GM23338 (cell line): ENCODE data around the gene DIP2B. TPM values are rescaled to one million over a fixed set of nuclear protein-coding genes. Genes with fewer than 3 reads are reported as not detected.

ENCODE experiments used
- ATAC-seq: fragments of 200-7000 bp; cut with Tn5 transposase; 3 replicates; pipeline ENCODE4 v1.9.1; 2020
- DNase-seq: peaks from one replicate; pipeline ENCODE4 v3.0.0-alpha.2; 2015; ENCODE audit warnings: low spot score
- H2AFZ ChIP-seq: fragments of 200-600 bp; sonication (generic); 2 replicates; pipeline ENCODE4 v1.8.0; 2016; ENCODE audit warnings: antibody characterized with exemption, mild to moderate bottlenecking, moderate library complexity
- H3F3A ChIP-seq: fragments of 200-600 bp; sonication (generic); replicated peaks from 2 replicates; pipeline ENCODE4 v1.8.0; 2017; ENCODE audit warnings: antibody characterized with exemption, mixed run types, low read depth
- H3K27ac ChIP-seq: fragments of 200-600 bp; sonication (generic); 2 replicates; pipeline ENCODE4 v1.6.1; 2016; ENCODE audit warnings: low read depth
- H3K27me3 ChIP-seq: fragments of 200-600 bp; sonication (generic); 2 replicates; pipeline ENCODE4 v1.8.0; 2016; ENCODE audit warnings: mild to moderate bottlenecking, mixed run types, moderate library complexity; ENCODE audit not compliant: insufficient read depth
- H3K36me3 ChIP-seq: fragments of 200-600 bp; sonication (generic); 2 replicates; pipeline ENCODE4 v1.8.0; 2016; ENCODE audit warnings: mild to moderate bottlenecking; ENCODE audit not compliant: insufficient read depth
- H3K4me1 ChIP-seq: fragments of 200-600 bp; sonication (generic); 2 replicates; pipeline ENCODE4 v1.8.0; 2016; ENCODE audit warnings: mild to moderate bottlenecking, moderate library complexity; ENCODE audit not compliant: insufficient read depth
- H3K4me2 ChIP-seq: fragments of 200-600 bp; sonication (generic); 2 replicates; pipeline ENCODE4 v1.7.1; 2017; ENCODE audit warnings: mixed run types
- H3K4me3 ChIP-seq: fragments of 200-600 bp; sonication (generic); 2 replicates; pipeline ENCODE4 v1.6.1; 2016; ENCODE audit warnings: mixed run types
- H3K79me2 ChIP-seq: fragments of 200-600 bp; sonication (generic); replicated peaks from 2 replicates; pipeline ENCODE4 v1.8.0; 2017; ENCODE audit warnings: mild to moderate bottlenecking; ENCODE audit not compliant: insufficient read depth
- H3K9me2 ChIP-seq: fragments of 200-600 bp; sonication (generic); 2 replicates; pipeline ENCODE4 v1.8.0; 2017; ENCODE audit not compliant: insufficient read depth
- H4K20me1 ChIP-seq: fragments of 200-600 bp; sonication (generic); replicated peaks from 2 replicates; pipeline ENCODE4 v1.8.0; 2017; ENCODE audit warnings: mild to moderate bottlenecking; ENCODE audit not compliant: insufficient read depth
- H3K27ac Mint-ChIP-seq: 2 replicates; pipeline ENCODE4 v1.8.0; 2020; ENCODE audit warnings: inconsistent platforms, mild to moderate bottlenecking, moderate library complexity, mixed read lengths
- H3K27me3 Mint-ChIP-seq: 3 replicates; pipeline ENCODE4 v1.8.0; 2022; ENCODE audit warnings: low read depth, mild to moderate bottlenecking, moderate library complexity, mixed read lengths, inconsistent platforms; ENCODE audit not compliant: insufficient read depth, poor library complexity
- H3K36me3 Mint-ChIP-seq: 3 replicates; pipeline ENCODE4 v1.8.0; 2021; ENCODE audit warnings: low read depth, mild to moderate bottlenecking, inconsistent platforms, moderate library complexity, mixed read lengths
- H3K4me1 Mint-ChIP-seq: 3 replicates; pipeline ENCODE4 v1.8.0; 2020; ENCODE audit warnings: mild to moderate bottlenecking, inconsistent platforms, mixed read lengths
- H3K4me3 Mint-ChIP-seq: 3 replicates; pipeline ENCODE4 v1.8.0; 2021; ENCODE audit warnings: moderate library complexity, mild to moderate bottlenecking, inconsistent platforms, mixed read lengths
- H3K9me3 Mint-ChIP-seq: 3 replicates; pipeline ENCODE4 v1.8.0; 2020; ENCODE audit warnings: moderate library complexity, mild to moderate bottlenecking, inconsistent platforms, mixed read lengths
- CREB1 ChIP-seq: fragments of 250-450 bp; sonication (Bioruptor Pico); IDR thresholded peaks from 2 replicates; pipeline ENCODE4 v1.5.0; 2020; ENCODE audit warnings: low read depth, mild to moderate bottlenecking, moderate library complexity
- CTCF ChIP-seq, 2 experiments: fragments of 200-600 bp in 1 of 2; sonication (generic) in 1 of 2; conservative IDR thresholded peaks; 2 replicates each; pipeline versions ENCODE4 v1.5.1 to v1.6.1; 2016 to 2017; ENCODE audit warnings: antibody characterized with exemption in 2 of 2, low read depth in 2 of 2, mild to moderate bottlenecking in 2 of 2, moderate library complexity in 1 of 2
- ETS1 ChIP-seq: IDR thresholded peaks from 2 replicates; pipeline ENCODE4 v1.6.1; 2016; ENCODE audit warnings: antibody characterized with exemption
- EZH2 ChIP-seq: fragments of 200-600 bp; sonication (generic); IDR thresholded peaks from one replicate; pipeline ENCODE4 v1.8.0; 2017; ENCODE audit warnings: antibody characterized with exemption, mild to moderate bottlenecking, low read depth; ENCODE audit not compliant: unreplicated experiment
- EZH2phosphoT487 ChIP-seq: fragments of 200-600 bp; sonication (generic); IDR thresholded peaks from one replicate; pipeline ENCODE4 v1.8.1; 2018; ENCODE audit warnings: antibody characterized with exemption; ENCODE audit not compliant: unreplicated experiment
- JUNB ChIP-seq: IDR thresholded peaks from one replicate; pipeline ENCODE4 v1.6.1; 2016; ENCODE audit warnings: antibody characterized with exemption; ENCODE audit not compliant: unreplicated experiment
- NANOG ChIP-seq: IDR thresholded peaks from 2 replicates; pipeline ENCODE4 v1.6.1; 2016; ENCODE audit warnings: antibody characterized with exemption, borderline replicate concordance
- POLR2AphosphoS5 ChIP-seq: IDR thresholded peaks from 2 replicates; pipeline ENCODE4 v1.6.1; 2016; ENCODE audit warnings: antibody characterized with exemption, low read depth
- REST ChIP-seq: IDR thresholded peaks from one replicate; pipeline ENCODE4 v1.6.1; 2018; ENCODE audit warnings: antibody characterized with exemption; ENCODE audit not compliant: unreplicated experiment
- STAT1 ChIP-seq: IDR thresholded peaks from one replicate; pipeline ENCODE4 v1.6.1; 2016; ENCODE audit warnings: antibody characterized with exemption; ENCODE audit not compliant: unreplicated experiment
- ZNF114 ChIP-seq: fragments of 250-450 bp; sonication (Bioruptor Pico); IDR thresholded peaks from 2 replicates; pipeline ENCODE4 v1.5.0; 2020; ENCODE audit warnings: mild to moderate bottlenecking, moderate library complexity
- ZNF331 ChIP-seq: fragments of 250-450 bp; sonication (Bioruptor Pico); IDR thresholded peaks from 2 replicates; pipeline ENCODE4 v1.5.0; 2020; ENCODE audit warnings: low read depth, mild to moderate bottlenecking, moderate library complexity
- polyA plus RNA-seq: library from polyadenylated mRNA; unstranded; fragments of >200 nt; fragmentation: Nextera tagmentation; extraction: Ambion mirVana; gene quantifications from 2 replicates; pipeline ENCODE4 v1.2.1, GENCODE V29; 2016
- total RNA-seq: library from RNA; depleted of rRNA; stranded (reverse); fragments of >200 nt; shearing (Covaris generic); gene quantifications from 2 replicates; pipeline ENCODE4 v1.2.3, GENCODE V29; 2014
- TF ChIP-seq, protein P1 (sequence below): fragments of 250-450 bp; sonication (Bioruptor Pico); IDR thresholded peaks from 2 replicates; pipeline ENCODE4 v1.5.0; 2020; ENCODE audit warnings: mild to moderate bottlenecking, moderate library complexity

Gene DIP2B
- total and polyA plus RNA-seq, 2 experiments from 2014 or later, result 8.0 to 36.4 TPM

DNA sequence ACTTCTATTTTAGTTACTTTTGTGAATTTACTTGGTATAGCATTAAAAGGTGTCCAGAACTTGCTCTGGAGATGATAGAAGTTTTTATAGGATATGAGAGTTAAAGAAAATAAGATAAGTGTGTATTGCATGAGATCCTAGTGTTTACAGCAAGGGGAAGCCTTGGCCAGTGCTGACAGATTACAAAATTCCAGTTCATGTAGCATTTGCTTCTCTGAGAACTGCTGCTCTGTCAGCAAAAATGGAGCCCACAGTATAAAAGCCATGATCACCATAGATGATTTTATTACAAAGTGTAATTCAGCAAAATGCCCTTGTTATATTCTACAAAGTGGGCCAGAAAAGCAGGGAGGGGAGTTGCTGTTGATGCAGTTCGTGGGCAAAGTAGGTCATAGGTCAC, 219.1 kb downstream of the DIP2B start:
- H3K27me3 Mint-ChIP-seq, result no peaks in the 10 kb centered on the region
- no peak overlapping the region for H3K27ac ChIP-seq
- no peaks in the 10 kb centered on the region for H3K4me1 Mint-ChIP-seq
- peaks cover 43% of the 10 kb centered on the region for H3K36me3 Mint-ChIP-seq
- no peak for TF ChIP-seq EZH2phosphoT487
- TF ChIP-seq JUNB, result no peak
- no peak for TF ChIP-seq ETS1
- no peak for TF ChIP-seq EZH2
- TF ChIP-seq REST, result no peak
- TF ChIP-seq CTCF (conservative IDR thresholded peaks at IDR 0.05; ENCODE audit: low read depth in 2 of 2), result no peak
- TF ChIP-seq, protein P1, sequence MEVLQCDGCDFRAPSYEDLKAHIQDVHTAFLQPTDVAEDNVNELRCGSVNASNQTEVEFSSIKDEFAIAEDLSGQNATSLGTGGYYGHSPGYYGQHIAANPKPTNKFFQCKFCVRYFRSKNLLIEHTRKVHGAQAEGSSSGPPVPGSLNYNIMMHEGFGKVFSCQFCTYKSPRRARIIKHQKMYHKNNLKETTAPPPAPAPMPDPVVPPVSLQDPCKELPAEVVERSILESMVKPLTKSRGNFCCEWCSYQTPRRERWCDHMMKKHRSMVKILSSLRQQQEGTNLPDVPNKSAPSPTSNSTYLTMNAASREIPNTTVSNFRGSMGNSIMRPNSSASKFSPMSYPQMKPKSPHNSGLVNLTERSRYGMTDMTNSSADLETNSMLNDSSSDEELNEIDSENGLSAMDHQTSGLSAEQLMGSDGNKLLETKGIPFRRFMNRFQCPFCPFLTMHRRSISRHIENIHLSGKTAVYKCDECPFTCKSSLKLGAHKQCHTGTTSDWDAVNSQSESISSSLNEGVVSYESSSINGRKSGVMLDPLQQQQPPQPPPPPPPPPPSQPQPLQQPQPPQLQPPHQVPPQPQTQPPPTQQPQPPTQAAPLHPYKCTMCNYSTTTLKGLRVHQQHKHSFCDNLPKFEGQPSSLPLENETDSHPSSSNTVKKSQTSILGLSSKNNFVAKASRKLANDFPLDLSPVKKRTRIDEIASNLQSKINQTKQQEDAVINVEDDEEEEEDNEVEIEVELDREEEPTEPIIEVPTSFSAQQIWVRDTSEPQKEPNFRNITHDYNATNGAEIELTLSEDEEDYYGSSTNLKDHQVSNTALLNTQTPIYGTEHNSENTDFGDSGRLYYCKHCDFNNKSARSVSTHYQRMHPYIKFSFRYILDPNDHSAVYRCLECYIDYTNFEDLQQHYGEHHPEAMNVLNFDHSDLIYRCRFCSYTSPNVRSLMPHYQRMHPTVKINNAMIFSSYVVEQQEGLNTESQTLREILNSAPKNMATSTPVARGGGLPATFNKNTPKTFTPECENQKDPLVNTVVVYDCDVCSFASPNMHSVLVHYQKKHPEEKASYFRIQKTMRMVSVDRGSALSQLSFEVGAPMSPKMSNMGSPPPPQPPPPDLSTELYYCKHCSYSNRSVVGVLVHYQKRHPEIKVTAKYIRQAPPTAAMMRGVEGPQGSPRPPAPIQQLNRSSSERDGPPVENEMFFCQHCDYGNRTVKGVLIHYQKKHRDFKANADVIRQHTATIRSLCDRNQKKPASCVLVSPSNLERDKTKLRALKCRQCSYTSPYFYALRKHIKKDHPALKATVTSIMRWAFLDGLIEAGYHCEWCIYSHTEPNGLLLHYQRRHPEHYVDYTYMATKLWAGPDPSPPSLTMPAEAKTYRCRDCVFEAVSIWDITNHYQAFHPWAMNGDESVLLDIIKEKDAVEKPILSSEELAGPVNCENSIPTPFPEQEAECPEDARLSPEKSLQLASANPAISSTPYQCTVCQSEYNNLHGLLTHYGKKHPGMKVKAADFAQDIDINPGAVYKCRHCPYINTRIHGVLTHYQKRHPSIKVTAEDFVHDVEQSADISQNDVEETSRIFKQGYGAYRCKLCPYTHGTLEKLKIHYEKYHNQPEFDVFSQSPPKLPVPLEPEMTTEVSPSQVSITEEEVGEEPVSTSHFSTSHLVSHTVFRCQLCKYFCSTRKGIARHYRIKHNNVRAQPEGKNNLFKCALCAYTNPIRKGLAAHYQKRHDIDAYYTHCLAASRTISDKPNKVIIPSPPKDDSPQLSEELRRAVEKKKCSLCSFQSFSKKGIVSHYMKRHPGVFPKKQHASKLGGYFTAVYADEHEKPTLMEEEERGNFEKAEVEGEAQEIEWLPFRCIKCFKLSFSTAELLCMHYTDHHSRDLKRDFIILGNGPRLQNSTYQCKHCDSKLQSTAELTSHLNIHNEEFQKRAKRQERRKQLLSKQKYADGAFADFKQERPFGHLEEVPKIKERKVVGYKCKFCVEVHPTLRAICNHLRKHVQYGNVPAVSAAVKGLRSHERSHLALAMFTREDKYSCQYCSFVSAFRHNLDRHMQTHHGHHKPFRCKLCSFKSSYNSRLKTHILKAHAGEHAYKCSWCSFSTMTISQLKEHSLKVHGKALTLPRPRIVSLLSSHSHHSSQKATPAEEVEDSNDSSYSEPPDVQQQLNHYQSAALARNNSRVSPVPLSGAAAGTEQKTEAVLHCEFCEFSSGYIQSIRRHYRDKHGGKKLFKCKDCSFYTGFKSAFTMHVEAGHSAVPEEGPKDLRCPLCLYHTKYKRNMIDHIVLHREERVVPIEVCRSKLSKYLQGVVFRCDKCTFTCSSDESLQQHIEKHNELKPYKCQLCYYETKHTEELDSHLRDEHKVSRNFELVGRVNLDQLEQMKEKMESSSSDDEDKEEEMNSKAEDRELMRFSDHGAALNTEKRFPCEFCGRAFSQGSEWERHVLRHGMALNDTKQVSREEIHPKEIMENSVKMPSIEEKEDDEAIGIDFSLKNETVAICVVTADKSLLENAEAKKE (CRISPR knock-in tag), result no peak
- TF ChIP-seq ZNF331 (CRISPR knock-in tag), result no peak
- no peak for TF ChIP-seq NANOG
- TF ChIP-seq STAT1, result no peak
- no peak for TF ChIP-seq CREB1 (CRISPR knock-in tag)
- TF ChIP-seq POLR2AphosphoS5, result no peak
- TF ChIP-seq ZNF114 (CRISPR knock-in tag), result no peak
- no peak overlapping the region for H2AFZ ChIP-seq
- H3K4me3 Mint-ChIP-seq, result no peak overlapping the region
- H3K9me3 Mint-ChIP-seq, result no peaks in the 10 kb centered on the region
- no peak for DNase-seq
- no peaks in the 10 kb centered on the region for H3K9me2 ChIP-seq
- no peak overlapping the region for H3K4me3 ChIP-seq
- no peaks in the 10 kb centered on the region for H4K20me1 ChIP-seq
- ATAC-seq, result no peak
- H3K4me2 ChIP-seq, result no peak overlapping the region
- no peaks in the 10 kb centered on the region for H3K27me3 ChIP-seq
- no peak overlapping the region for H3K27ac Mint-ChIP-seq
- H3F3A ChIP-seq, result no peaks in the 10 kb centered on the region
- no peaks in the 10 kb centered on the region for H3K4me1 ChIP-seq
- no peaks in the 10 kb centered on the region for H3K79me2 ChIP-seq
- H3K36me3 ChIP-seq, result peaks cover 21% of the 10 kb centered on the region
